Kidney epithelial cell (primary cell): Measurements from ENCODE around the gene ZNF860. TPM values are rescaled to one million over a fixed set of nuclear protein-coding genes. Genes with fewer than 3 reads are reported as not detected.
A peak's percentile ranks its signal among the peaks of the same experiment; 100 is the strongest.

Experiments used
- DNase-seq: peaks from one replicate; pipeline ENCODE4 v3.0.0-alpha.2; 2010; ENCODE audit warnings: low read depth
- H3K27me3 ChIP-seq: 2 replicates; pipeline ENCODE4 v1.6.0; 2011; ENCODE audit warnings: low read length; ENCODE audit not compliant: control insufficient read depth, insufficient read depth
- H3K36me3 ChIP-seq: 2 replicates; pipeline ENCODE4 v1.5.1; 2011; ENCODE audit warnings: low read length; ENCODE audit not compliant: control insufficient read depth, insufficient read depth
- H3K4me3 ChIP-seq: 2 replicates; pipeline ENCODE4 v1.5.1; 2011; ENCODE audit warnings: low read depth, mild to moderate bottlenecking, control low read depth, low read length
- total RNA-seq: library from RNA; depleted of rRNA; stranded (reverse); fragments of >200 nt; gene quantifications from 2 replicates; pipeline ENCODE4 v1.2.3, GENCODE V29; 2015
- TF ChIP-seq, protein P1 (sequence below): IDR thresholded peaks from 2 replicates; pipeline ENCODE4 v1.5.1; 2011; ENCODE audit warnings: mild to moderate bottlenecking, moderate library complexity, low read length, control low read depth, inconsistent platforms; ENCODE audit not compliant: insufficient read depth, poor library complexity, severe bottlenecking

The ZNF860 gene
- total RNA-seq, 1 donor from 2014 or later = 1.3 TPM

GRCh38 chr3:32000877-32001276, 19.3 kb downstream of the ZNF860 start:
- H3K27me3 ChIP-seq = no peaks in the 10 kb centered on the region
- H3K4me3 ChIP-seq = no peak overlapping the region
- TF ChIP-seq, protein P1, sequence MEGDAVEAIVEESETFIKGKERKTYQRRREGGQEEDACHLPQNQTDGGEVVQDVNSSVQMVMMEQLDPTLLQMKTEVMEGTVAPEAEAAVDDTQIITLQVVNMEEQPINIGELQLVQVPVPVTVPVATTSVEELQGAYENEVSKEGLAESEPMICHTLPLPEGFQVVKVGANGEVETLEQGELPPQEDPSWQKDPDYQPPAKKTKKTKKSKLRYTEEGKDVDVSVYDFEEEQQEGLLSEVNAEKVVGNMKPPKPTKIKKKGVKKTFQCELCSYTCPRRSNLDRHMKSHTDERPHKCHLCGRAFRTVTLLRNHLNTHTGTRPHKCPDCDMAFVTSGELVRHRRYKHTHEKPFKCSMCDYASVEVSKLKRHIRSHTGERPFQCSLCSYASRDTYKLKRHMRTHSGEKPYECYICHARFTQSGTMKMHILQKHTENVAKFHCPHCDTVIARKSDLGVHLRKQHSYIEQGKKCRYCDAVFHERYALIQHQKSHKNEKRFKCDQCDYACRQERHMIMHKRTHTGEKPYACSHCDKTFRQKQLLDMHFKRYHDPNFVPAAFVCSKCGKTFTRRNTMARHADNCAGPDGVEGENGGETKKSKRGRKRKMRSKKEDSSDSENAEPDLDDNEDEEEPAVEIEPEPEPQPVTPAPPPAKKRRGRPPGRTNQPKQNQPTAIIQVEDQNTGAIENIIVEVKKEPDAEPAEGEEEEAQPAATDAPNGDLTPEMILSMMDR = no peak
- DNase-seq = no peak
- H3K36me3 ChIP-seq = no peaks in the 10 kb centered on the region

DNA sequence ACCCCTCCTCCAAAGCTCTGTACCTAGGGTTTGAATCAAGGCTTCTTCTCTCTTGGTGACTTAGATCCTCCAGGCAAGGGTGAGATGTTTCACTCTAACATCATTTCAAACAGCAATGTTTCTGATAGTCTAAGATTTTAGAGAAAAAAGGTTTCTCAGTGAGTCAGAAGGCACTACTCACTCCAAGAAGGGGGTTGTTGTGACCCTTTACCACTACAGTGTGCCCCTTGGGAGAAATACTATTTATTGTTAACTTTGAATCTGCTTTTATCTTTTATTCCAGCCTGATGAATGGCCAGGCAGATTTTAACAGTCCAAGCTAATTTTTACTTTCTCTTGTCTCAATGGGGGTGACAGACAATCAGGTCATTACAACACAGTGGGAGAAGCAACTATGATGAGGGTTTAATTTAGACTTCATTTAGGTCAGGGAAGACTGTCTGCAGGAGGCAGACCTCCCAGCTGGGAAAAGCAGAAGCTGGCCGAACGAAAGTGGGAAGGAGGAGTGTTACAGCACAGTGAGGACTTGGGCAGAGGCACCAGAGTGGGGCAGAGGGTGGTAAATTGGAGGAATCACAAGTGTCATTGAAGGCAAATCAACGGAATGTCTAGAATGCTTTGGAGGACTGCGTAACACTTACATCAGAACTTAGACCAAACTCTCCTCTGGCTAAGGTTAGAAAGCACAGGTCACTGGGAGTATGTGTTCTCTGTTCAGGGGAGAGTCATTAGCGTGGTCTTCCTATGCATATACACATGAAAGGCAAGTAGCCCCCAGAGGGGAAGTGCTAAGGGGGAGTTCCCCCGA, 21.2 kb downstream of the ZNF860 start:
- TF ChIP-seq, protein P1 = no peak
- Histone ChIP-seq H3K4me3 (no peak overlapping the region), H3K36me3 (no peaks in the 10 kb centered on the region), H3K27me3 (no peaks in the 10 kb centered on the region)
- no peak for DNase-seq

DNA sequence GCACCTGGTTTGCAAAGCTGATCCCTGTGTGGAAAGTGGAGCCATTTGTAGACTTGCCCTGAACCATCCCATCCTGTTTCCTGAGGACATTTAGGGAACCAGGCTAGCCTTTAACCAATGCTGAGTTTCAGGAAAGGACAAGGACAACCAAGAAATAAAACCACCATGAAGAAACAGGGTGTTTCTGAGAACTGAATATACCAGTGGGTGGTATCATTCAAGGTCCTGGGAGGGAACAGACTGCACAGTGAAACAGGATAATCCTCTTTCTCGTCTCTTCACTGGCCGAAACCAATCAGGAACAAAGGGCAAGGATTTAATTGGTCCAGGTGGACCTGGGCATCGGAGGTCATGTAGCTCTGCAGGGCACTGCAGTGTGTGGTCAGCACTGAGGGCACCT, 21.8 kb downstream of the ZNF860 start:
- TF ChIP-seq, protein P1 = no peak
- no peak overlapping the region for H3K4me3 ChIP-seq
- H3K36me3 ChIP-seq = no peaks in the 10 kb centered on the region
- H3K27me3 ChIP-seq = no peaks in the 10 kb centered on the region
- no peak for DNase-seq

DNA sequence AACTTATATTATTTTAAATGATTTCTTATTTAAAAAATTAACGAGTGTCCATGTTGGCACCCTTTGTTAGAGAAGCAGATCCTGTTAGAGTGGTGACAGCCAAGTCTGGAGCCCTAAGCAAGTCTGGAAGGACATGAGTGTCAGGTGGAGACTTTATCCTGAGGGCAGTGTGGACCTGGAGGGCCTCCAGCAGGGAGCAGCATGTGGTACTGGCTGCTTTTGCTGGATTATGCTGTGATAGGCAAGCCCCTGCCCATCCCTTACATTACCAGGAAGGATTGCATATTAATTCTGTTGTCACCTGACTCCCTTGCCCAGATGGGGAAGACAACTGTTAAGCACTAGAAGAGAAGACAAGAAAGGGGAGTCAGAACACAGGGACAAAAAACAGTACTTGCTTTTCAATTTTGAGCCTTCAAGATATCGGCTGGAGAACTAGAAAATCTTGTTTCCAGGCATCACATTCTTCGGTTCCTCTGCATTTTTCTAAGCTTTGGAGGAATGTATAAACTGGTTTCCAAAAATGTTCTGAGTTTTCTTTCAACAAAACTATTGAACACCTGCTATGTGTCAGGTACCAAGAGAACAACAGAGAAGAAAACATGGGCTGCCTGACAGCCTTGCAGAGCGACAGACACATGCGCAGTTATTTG, 22.7 kb downstream of the ZNF860 start:
- Histone ChIP-seq H3K36me3 (no peaks in the 10 kb centered on the region), H3K4me3 (no peak overlapping the region), H3K27me3 (no peaks in the 10 kb centered on the region)
- TF ChIP-seq, protein P1 = peak; percentile 20
- no peak for DNase-seq

- no peaks in the 10 kb centered on the region for H3K27me3 ChIP-seq
- DNase-seq = peak; percentile 9
- H3K4me3 ChIP-seq = no peak overlapping the region
- TF ChIP-seq, protein P1 = no peak
- H3K36me3 ChIP-seq = no peaks in the 10 kb centered on the region
Observed at GRCh38 chr3:32009101-32009500, 27.6 kb downstream of the ZNF860 start.
